Measurements from ENCODE around the gene IKBIP. TPM values are rescaled to one million over a fixed set of nuclear protein-coding genes. Genes with fewer than 3 reads are reported as not detected.
A peak's percentile ranks its signal among the peaks of the same experiment; 100 is the strongest.
"Not testable (repeated sequence)": the region's sequence is repeated elsewhere in the genome, so short reads cannot be mapped to it uniquely, and the experiment has no call there.

The IKBIP gene
- total RNA-seq, 4 donors from 2014 or later: 13.1 to 22.5 (median 18.0) TPM

GRCh38 chr12:98579347-98579746, 65.2 kb downstream of the IKBIP start:
- DNase-seq (ENCODE audit: low spot score): no peak
- ATAC-seq (ENCODE audit: low FRiP score): no peak
- TF ChIP-seq CTCF (IDR thresholded peaks at IDR 0.05): no peak

- ATAC-seq (ENCODE audit: low FRiP score) (no peak), DNase-seq (ENCODE audit: low spot score) (no peak)
- no peak for TF ChIP-seq CTCF (IDR thresholded peaks at IDR 0.05)
Measured at GRCh38 chr12:98578821-98579220, 65.8 kb downstream of the IKBIP start.

- DNase-seq (ENCODE audit: low spot score) (no peak), ATAC-seq (ENCODE audit: low FRiP score) (no peak)
- no peak for TF ChIP-seq CTCF (IDR thresholded peaks at IDR 0.05)
Measured at GRCh38 chr12:98578392-98578791, 66.2 kb downstream of the IKBIP start.

- not testable (repeated sequence) for ATAC-seq (ENCODE audit: low FRiP score); DNase-seq (ENCODE audit: low spot score)
Measured at GRCh38 chr12:98576795-98577194, 67.8 kb downstream of the IKBIP start.

GRCh38 chr12:98575013-98575412, 69.6 kb downstream of the IKBIP start:
- TF ChIP-seq CTCF (IDR thresholded peaks at IDR 0.05): no peak
- no peak for ATAC-seq (ENCODE audit: low FRiP score)

More at GRCh38 chr12:98575013-98575412, 69.6 kb downstream of the IKBIP start:
- no peak for DNase-seq (ENCODE audit: low spot score)

Small RNA genes lying within 50 kb of the gene (small RNA-seq; reads per million reads assigned to genes)
- 11.6 reads per million, percentile 89 among the genes with 10 or more reads in this experiment for gene SNORA53

Other genes starting within 250 kb of the IKBIP start
- 10 to 100 TPM; 30.4 to 95.2 (median 33.5) TPM for gene TMPO, start 129.2 kb downstream of the IKBIP start, total RNA-seq
- gene SLC25A3, start 51.1 kb downstream of the IKBIP start, total RNA-seq: 100 to 1,000 TPM; 323 to 486 (median 454) TPM
- 10 to 100 TPM in 3 of 4 donors, 1 to 10 TPM in 1; 8.4 to 24.3 (median 15.5) TPM for gene APAF1, start 502 bp upstream of the IKBIP start, total RNA-seq

All from omental fat pad (tissue), 4 donors.